ENCODE data around the gene AMTN.
"Not testable (repeated sequence)": the region's sequence is repeated elsewhere in the genome, so short reads cannot be mapped to it uniquely, and the experiment has no call there.

AMTN gene, protein sequence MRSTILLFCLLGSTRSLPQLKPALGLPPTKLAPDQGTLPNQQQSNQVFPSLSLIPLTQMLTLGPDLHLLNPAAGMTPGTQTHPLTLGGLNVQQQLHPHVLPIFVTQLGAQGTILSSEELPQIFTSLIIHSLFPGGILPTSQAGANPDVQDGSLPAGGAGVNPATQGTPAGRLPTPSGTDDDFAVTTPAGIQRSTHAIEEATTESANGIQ

DNA sequence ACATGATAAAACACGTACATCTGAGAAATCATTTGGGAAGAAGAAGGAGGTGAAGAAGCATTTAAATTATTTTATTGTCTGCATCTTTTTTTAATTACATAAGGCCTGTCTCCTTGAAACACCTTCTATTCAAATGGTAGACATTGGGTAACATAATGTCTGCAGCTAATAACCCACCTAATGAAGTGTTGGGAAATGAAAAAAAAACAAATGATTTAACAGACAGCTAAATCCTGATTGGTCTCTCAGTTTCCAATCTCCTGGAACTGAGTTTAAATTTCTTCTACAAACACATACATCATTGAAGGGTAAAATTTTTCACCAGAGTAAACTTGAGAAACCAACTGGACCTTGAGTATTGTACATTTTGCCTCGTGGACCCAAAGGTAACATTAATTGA, at the start of gene AMTN:
Gene AMTN (plus strand): TSS at position 301 of the 400 bp plus-strand sequence. CDS start 209 bp downstream, outside the sequence.
- H3K27ac ChIP-seq: no peak within 1 kb of the TSS
- TF ChIP-seq, protein P1, sequence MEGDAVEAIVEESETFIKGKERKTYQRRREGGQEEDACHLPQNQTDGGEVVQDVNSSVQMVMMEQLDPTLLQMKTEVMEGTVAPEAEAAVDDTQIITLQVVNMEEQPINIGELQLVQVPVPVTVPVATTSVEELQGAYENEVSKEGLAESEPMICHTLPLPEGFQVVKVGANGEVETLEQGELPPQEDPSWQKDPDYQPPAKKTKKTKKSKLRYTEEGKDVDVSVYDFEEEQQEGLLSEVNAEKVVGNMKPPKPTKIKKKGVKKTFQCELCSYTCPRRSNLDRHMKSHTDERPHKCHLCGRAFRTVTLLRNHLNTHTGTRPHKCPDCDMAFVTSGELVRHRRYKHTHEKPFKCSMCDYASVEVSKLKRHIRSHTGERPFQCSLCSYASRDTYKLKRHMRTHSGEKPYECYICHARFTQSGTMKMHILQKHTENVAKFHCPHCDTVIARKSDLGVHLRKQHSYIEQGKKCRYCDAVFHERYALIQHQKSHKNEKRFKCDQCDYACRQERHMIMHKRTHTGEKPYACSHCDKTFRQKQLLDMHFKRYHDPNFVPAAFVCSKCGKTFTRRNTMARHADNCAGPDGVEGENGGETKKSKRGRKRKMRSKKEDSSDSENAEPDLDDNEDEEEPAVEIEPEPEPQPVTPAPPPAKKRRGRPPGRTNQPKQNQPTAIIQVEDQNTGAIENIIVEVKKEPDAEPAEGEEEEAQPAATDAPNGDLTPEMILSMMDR (conservative IDR thresholded peaks at IDR 0.05; ENCODE audit: low read depth): no peak
- POLR2A ChIA-PET (ENCODE audit: low non-redundant PET): no interaction called here
- no peak for DNase-seq (ENCODE audit: low spot score)
- CTCF ChIA-PET: interaction anchor here (0.7 kb wide), 1 partner anchor 20 kb away, joined by 3 read pairs; no protein-coding TSS in a partner anchor

DNA sequence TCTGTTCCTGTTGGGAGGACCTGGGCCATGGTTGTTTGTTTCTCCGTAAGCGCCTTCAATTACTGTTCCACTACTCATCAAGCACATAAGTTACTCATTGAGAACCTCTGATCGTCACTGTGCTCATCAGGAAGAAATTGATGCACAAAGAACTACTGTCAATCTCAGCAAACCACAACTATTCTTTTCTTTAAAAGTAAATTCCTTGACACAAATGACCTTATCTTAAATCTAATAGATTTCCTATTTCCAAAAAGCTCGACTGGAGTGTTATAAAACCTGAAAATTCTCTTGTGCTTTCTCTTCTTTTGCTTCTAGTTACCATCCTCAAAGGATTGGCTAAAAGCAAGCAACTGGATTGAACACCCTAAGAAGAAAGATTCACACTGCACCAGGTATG, 46.5 kb upstream of the AMTN start, which contains the start of gene MUC7:
Gene MUC7 (plus strand): TSS at position 301 of the 400 bp plus-strand sequence. CDS start 1,825 bp downstream, outside the sequence.
- POLR2A ChIA-PET (ENCODE audit: low non-redundant PET): no interaction called here
- no peak within 1 kb of the TSS for H3K27ac ChIP-seq
- no peak for DNase-seq (ENCODE audit: low spot score)
- TF ChIP-seq, protein P1 (conservative IDR thresholded peaks at IDR 0.05; ENCODE audit: low read depth): no peak
- CTCF ChIA-PET: no interaction called here

DNA sequence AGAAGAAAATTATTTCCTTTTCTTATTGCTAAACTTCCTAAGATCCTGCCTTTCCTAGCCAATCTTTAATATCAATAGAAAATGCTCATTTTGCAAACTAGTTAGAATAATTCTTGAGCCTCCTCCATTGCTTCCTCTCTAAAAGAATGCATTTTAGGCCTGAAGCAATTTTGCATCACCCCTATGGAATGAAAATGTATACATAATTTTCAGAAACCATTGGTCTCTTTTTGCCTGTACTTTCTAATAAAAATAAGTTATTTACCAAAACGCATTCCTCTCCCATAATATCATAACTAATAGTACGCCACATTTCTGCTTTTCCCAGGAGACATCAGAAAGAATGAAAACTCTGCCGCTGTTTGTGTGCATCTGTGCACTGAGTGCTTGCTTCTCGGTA, 44.7 kb upstream of the AMTN start:
- DNase-seq (ENCODE audit: low spot score): no peak
- ChIA-PET POLR2A (ENCODE audit: low non-redundant PET) (no interaction called here), CTCF (no interaction called here)
- TF ChIP-seq, protein P1 (conservative IDR thresholded peaks at IDR 0.05; ENCODE audit: low read depth): no peak
- H3K27ac ChIP-seq: no peak overlapping the region

DNA sequence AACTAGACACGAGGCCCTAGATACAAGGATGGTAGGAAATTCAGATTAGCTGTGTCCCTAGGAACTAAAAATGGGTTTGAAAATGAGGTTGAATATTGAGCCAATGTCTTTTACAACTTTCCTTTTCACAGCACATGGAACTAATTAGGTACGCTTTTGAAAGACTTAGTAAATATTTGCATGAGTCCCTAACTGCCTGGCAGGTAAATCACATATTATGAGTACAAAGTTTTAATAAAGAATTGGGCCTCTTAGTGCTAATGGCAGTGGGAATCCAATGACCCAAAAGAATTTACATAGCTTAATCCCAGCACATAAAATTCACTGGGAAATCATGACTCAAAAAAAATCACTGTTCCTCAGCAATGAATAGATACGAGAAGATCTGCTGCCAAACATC, 29.6 kb upstream of the AMTN start:
- POLR2A ChIA-PET (ENCODE audit: low non-redundant PET): no interaction called here
- CTCF ChIA-PET: interaction anchor here (0.6 kb wide), 2 partner anchors 16 to 399 kb away, joined by 3 to 4 read pairs; no protein-coding TSS in a partner anchor
- no peak for DNase-seq (ENCODE audit: low spot score)
- TF ChIP-seq, protein P1 (conservative IDR thresholded peaks at IDR 0.05; ENCODE audit: low read depth): no peak
- H3K27ac ChIP-seq: no peak overlapping the region

DNA sequence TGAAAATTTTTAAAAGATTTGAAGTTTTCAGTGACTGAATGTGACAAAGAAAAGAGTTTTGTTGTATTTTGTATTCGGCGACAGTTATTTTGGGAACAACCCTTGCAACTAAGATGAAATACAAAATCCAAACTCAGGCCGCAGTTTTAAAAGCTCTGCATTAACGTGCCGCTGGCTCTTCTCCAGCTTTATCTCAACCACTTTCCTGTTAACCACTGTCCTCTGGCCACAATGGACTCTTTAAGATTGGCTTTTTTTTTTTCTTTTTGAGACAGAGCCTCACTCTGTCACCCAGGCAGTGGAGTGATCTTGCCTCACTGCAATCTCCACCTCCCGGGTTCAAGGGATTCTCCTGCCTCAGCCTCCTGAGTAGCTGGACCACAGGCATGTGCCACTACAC, 22.1 kb upstream of the AMTN start:
- H3K27ac ChIP-seq: no peak overlapping the region
- ChIA-PET POLR2A (ENCODE audit: low non-redundant PET) (no interaction called here), CTCF (no interaction called here)
- TF ChIP-seq, protein P1 (conservative IDR thresholded peaks at IDR 0.05; ENCODE audit: low read depth): no peak
- DNase-seq (ENCODE audit: low spot score): no peak

DNA sequence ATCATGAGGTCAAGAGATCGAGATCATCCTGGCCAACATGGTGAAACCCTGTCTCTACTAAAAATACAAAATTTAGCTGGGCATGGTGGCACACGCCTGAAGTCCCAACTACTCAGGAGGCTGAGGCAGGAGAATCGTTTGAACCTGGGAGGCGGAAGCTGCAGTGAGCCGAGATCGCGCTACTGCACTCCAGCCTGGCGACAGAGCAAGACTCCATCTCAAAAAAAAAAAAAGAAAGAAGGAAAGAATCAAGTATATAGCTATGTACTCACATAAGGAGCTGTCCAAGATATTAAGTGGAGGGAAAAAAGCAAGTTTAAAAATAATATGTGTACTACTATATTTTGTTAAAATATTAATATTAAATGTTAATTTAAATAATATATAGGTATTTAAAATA, 16.5 kb upstream of the AMTN start:
- POLR2A ChIA-PET (ENCODE audit: low non-redundant PET); DNase-seq (ENCODE audit: low spot score); CTCF ChIA-PET: not testable (repeated sequence)

DNA sequence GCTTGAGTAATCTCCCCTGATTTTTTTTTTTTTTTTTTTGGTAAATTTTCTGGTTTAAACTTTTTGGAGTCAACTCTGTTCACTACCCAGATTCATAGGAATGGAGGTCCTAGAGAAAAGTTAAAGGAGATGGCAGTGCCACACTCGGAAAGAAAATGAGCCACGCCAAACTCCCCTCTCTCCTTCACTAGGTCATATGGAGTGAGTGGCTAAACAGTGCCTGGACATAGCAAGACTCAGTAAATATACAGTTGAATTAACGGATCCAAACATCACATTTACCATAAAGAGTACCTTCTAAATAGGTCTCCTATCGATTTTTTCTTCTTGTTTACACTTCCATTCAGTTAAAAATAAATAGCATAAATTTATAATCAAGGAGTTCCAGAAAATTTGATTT, 13.6 kb upstream of the AMTN start:
- H3K27ac ChIP-seq: no peak overlapping the region
- DNase-seq (ENCODE audit: low spot score): no peak
- POLR2A ChIA-PET (ENCODE audit: low non-redundant PET): no interaction called here
- CTCF ChIA-PET: interaction anchor here (0.6 to 1.5 kb wide), 4 partner anchors 16 to 608 kb away, joined by 3 to 6 read pairs (median 4); no protein-coding TSS in a partner anchor
- TF ChIP-seq, protein P1 (conservative IDR thresholded peaks at IDR 0.05; ENCODE audit: low read depth): no peak

More for the DNA sequence above, 16.5 kb upstream of the AMTN start:
- H3K27ac ChIP-seq: not testable (repeated sequence)

Measured in RWPE1 (cell line).